ENCODE results near the gene SRSF11. TPM values are rescaled to one million over a fixed set of nuclear protein-coding genes. Genes with fewer than 3 reads are reported as not detected.
"Not testable (repeated sequence)": the region's sequence is repeated elsewhere in the genome, so short reads cannot be mapped to it uniquely, and the experiment has no call there.

Gene SRSF11, protein sequence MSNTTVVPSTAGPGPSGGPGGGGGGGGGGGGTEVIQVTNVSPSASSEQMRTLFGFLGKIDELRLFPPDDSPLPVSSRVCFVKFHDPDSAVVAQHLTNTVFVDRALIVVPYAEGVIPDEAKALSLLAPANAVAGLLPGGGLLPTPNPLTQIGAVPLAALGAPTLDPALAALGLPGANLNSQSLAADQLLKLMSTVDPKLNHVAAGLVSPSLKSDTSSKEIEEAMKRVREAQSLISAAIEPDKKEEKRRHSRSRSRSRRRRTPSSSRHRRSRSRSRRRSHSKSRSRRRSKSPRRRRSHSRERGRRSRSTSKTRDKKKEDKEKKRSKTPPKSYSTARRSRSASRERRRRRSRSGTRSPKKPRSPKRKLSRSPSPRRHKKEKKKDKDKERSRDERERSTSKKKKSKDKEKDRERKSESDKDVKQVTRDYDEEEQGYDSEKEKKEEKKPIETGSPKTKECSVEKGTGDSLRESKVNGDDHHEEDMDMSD
- 182 and 231 TPM in 2 replicates for total RNA-seq

DNA sequence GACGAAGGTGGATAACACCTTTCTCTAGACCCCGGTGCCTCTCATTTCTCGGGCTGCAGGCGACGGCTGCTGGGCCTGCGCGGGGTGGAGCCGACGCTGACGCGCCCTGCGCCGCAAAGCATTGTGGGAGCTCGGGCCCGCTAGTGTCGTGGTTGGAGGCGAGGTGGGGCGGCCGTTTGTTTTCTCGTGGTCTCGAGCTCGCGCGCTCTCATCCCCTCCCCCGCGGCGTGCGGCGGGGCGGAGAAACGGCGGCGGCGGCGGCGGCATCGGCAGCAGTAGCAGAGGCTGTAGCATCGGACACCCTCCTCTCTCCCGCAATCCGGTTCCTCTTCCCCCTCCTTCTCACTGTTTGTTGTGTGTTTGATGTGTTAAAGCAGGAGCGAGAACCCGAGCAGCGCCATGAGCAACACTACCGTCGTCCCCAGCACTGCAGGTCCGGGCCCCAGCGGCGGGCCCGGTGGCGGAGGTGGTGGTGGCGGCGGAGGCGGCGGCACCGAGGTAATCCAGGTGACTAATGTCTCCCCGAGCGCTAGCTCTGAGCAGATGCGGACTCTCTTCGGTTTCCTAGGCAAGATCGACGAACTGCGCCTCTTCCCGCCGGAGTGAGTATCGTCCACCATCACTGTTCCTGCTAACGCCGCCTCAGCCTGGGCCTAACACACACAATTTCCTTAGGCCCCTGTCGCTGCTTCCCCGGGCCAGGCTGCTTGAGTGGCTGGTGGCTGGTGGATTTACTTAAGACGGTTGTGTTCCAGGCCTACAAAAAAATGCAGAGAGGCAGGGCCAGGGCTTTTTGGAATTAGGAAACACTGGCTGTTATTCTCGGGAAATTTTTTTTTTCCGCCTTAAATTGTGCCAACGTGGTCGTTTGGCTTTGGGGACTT is at the start of gene SRSF11:
Gene SRSF11 (plus strand): TSS at position 143 of the 884 bp plus-strand sequence. CDS start 257 bp downstream, at position 400.
- intact Hi-C loops (cut with micrococcal nuclease) = loop anchor here (1.0 kb wide), 4 partner anchors 16 to 860 kb away; partner anchors contain the start of genes ANKRD13C, LRRC40 and ZRANB2
- H3K27me3 Mint-ChIP-seq = no peaks in the 10 kb centered on the region
- ChIA-PET POLR2A (interaction anchor here (0.6 to 3.5 kb wide), 12 partner anchors 9 to 859 kb away, joined by 3 to 53 read pairs (median 4); partner anchors contain the start of genes ANKRD13C, CTH, LRRC40 and ZRANB2), CTCF (interaction anchor here (0.7 kb wide), 1 partner anchor 860 kb away, joined by 3 read pairs; no protein-coding TSS in a partner anchor)
- TF ChIP-seq, protein P1, sequence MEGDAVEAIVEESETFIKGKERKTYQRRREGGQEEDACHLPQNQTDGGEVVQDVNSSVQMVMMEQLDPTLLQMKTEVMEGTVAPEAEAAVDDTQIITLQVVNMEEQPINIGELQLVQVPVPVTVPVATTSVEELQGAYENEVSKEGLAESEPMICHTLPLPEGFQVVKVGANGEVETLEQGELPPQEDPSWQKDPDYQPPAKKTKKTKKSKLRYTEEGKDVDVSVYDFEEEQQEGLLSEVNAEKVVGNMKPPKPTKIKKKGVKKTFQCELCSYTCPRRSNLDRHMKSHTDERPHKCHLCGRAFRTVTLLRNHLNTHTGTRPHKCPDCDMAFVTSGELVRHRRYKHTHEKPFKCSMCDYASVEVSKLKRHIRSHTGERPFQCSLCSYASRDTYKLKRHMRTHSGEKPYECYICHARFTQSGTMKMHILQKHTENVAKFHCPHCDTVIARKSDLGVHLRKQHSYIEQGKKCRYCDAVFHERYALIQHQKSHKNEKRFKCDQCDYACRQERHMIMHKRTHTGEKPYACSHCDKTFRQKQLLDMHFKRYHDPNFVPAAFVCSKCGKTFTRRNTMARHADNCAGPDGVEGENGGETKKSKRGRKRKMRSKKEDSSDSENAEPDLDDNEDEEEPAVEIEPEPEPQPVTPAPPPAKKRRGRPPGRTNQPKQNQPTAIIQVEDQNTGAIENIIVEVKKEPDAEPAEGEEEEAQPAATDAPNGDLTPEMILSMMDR (IDR thresholded peaks at IDR 0.05) = no peak
- H3K9me3 Mint-ChIP-seq = no peaks in the 10 kb centered on the region
- H3K27ac Mint-ChIP-seq = peak within 1 kb of the TSS; percentile 93
- H3K4me3 Mint-ChIP-seq = peak within 1 kb of the TSS; percentile 91
- peaks cover 44% of the 10 kb centered on the region for H3K4me1 Mint-ChIP-seq
- DNase-seq (peak; percentile 97), ATAC-seq (ENCODE audit: low read depth) (peak; percentile 95)
- peaks cover 39% of the 10 kb centered on the region for H3K36me3 Mint-ChIP-seq (ENCODE audit: low read depth)

DNA sequence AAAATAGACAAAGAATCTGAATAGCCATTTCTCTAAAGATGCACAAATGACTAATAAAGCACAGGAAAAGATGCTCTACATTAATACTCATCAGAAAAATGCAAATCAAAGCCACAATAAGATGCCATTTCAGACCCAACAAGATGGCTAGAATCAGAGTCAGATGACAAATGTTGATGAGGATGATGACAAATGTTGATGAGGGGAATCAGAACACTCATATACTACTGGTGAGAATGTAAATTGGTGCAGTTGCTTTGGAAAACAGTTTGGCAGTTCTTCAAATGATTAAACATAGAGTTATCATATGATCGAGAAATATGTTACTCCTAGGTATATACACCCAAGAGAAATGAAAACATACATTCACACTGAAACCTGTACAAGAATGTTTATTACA is 49.7 kb upstream of the SRSF11 start:
- intact Hi-C loops (cut with micrococcal nuclease) = no loop called here
- Mint-ChIP-seq H3K27ac (no peak overlapping the region), H3K9me3 (no peaks in the 10 kb centered on the region), H3K27me3 (no peaks in the 10 kb centered on the region), H3K4me1 (no peaks in the 10 kb centered on the region), H3K4me3 (no peak overlapping the region), H3K36me3 (ENCODE audit: low read depth) (peaks cover 61% of the 10 kb centered on the region)
- ATAC-seq (ENCODE audit: low read depth) (no peak), DNase-seq (no peak)
- TF ChIP-seq, protein P1 (IDR thresholded peaks at IDR 0.05) = no peak
- ChIA-PET POLR2A (no interaction called here), CTCF (no interaction called here)

DNA sequence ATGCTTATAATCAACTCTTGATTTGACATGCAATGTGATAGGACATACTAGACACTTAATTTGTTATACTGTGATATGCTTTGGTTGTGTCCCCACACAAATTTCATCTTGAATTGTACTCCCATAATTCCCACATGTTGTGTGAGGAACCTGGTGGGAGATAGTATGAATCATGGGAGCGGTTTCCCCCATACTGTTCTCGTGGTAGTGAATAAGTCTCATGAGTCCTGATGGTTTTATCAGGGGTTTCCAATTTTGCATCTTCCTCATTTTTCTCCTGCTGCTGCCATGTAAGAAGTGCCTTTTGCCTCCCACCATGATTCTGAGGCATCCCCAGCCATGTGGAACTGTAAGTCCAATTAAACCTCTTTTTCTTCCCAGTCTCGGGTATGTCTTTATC is 36.0 kb upstream of the SRSF11 start:
- intact Hi-C loops (cut with micrococcal nuclease); H3K27me3 Mint-ChIP-seq; ATAC-seq (ENCODE audit: low read depth); POLR2A ChIA-PET; H3K4me3 Mint-ChIP-seq; DNase-seq; H3K27ac Mint-ChIP-seq; H3K9me3 Mint-ChIP-seq; H3K4me1 Mint-ChIP-seq; CTCF ChIA-PET: not testable (repeated sequence)
- peaks cover 46% of the 10 kb centered on the region for H3K36me3 Mint-ChIP-seq (ENCODE audit: low read depth)

DNA sequence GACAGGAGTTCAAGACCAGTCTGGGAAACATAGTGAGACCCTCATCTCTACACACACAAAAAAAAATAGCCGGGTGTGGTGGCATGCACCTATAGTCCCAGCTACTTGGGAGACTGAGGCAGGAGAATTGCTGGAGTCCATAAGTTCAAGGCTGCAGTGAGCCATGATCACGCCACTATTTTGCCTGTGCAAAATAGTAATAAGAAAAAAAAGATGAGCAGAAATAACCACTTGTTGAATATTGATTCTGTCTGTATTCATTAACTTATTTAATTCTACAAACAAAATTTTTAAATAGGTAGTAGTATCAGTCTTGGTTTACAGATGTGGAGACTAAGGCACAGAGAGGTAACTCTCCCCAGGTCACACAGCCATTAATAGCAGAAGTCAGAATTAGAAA is 32.7 kb upstream of the SRSF11 start:
- ATAC-seq (ENCODE audit: low read depth) (no peak), DNase-seq (no peak)
- TF ChIP-seq, protein P1 (IDR thresholded peaks at IDR 0.05) = no peak
- H3K9me3 Mint-ChIP-seq = peaks cover 4% of the 10 kb centered on the region
- H3K4me3 Mint-ChIP-seq = no peak overlapping the region
- H3K36me3 Mint-ChIP-seq (ENCODE audit: low read depth) = peaks cover 35% of the 10 kb centered on the region
- intact Hi-C loops (cut with micrococcal nuclease) = no loop called here
- H3K4me1 Mint-ChIP-seq = no peaks in the 10 kb centered on the region
- ChIA-PET CTCF (no interaction called here), POLR2A (no interaction called here)
- no peak overlapping the region for H3K27ac Mint-ChIP-seq
- H3K27me3 Mint-ChIP-seq = no peaks in the 10 kb centered on the region

DNA sequence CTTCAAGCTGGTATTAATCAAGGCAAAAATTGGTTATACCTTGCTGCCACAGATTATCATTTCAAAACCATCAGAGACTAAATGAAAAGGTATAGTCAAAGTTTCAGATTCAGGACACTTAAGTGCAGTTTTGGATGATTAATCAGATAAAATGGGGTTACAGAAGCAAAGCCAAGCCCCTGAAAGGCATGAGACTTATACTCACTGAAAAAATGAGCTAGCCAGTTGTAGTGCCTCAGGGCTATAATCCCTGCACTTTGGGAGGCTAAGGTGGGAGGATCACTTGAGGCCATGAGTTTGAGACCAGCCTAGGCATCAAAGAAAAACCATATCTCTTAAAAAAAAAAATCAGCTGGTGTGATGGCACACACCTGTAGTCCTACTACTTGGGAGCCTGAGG is 31.0 kb upstream of the SRSF11 start:
- ATAC-seq (ENCODE audit: low read depth) = no peak
- no peak overlapping the region for H3K27ac Mint-ChIP-seq
- CTCF ChIA-PET = no interaction called here

DNA sequence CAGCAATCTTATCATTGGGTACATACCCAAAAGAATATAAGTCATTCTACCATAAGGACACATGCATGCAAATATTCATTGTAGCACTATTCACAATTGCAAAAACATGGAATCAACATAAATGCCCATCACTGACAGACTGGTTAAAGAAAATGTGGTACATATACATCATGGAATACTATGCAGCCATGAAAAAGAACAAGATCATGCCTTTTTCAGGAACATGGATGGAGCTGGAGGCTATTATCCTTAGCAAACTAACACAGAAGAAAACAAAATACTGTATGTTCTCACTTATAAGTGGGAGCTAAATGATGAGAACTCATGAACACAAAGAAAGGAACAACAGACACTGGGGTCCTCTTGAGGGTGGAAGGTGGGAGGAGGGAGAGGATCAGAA is 28.7 kb upstream of the SRSF11 start:
- H3K27me3 Mint-ChIP-seq; ATAC-seq (ENCODE audit: low read depth); H3K9me3 Mint-ChIP-seq; intact Hi-C loops (cut with micrococcal nuclease); POLR2A ChIA-PET; DNase-seq; H3K4me1 Mint-ChIP-seq; CTCF ChIA-PET; H3K27ac Mint-ChIP-seq; H3K4me3 Mint-ChIP-seq: not testable (repeated sequence)
- H3K36me3 Mint-ChIP-seq (ENCODE audit: low read depth) = peaks cover 12% of the 10 kb centered on the region

More for the DNA sequence above, 31.0 kb upstream of the SRSF11 start:
- Mint-ChIP-seq H3K36me3 (ENCODE audit: low read depth) (peaks cover 25% of the 10 kb centered on the region), H3K4me3 (no peak overlapping the region), H3K4me1 (no peaks in the 10 kb centered on the region), H3K27me3 (no peaks in the 10 kb centered on the region), H3K9me3 (peaks cover 4% of the 10 kb centered on the region)
- intact Hi-C loops (cut with micrococcal nuclease) = loop anchor here (2.0 kb wide), 1 partner anchor 17 kb away; no protein-coding TSS in a partner anchor
- no peak for DNase-seq
- POLR2A ChIA-PET = no interaction called here
- TF ChIP-seq, protein P1 (IDR thresholded peaks at IDR 0.05) = no peak

All from activated B cell treated with CpG ODN at 0.5 μM for 24 hours (primary cell).